ENCODE results near the gene CLEC4E.

- TF ChIP-seq, protein P1, sequence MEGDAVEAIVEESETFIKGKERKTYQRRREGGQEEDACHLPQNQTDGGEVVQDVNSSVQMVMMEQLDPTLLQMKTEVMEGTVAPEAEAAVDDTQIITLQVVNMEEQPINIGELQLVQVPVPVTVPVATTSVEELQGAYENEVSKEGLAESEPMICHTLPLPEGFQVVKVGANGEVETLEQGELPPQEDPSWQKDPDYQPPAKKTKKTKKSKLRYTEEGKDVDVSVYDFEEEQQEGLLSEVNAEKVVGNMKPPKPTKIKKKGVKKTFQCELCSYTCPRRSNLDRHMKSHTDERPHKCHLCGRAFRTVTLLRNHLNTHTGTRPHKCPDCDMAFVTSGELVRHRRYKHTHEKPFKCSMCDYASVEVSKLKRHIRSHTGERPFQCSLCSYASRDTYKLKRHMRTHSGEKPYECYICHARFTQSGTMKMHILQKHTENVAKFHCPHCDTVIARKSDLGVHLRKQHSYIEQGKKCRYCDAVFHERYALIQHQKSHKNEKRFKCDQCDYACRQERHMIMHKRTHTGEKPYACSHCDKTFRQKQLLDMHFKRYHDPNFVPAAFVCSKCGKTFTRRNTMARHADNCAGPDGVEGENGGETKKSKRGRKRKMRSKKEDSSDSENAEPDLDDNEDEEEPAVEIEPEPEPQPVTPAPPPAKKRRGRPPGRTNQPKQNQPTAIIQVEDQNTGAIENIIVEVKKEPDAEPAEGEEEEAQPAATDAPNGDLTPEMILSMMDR (IDR thresholded peaks at IDR 0.05), result no peak
- TF ChIP-seq POLR2A (IDR thresholded peaks at IDR 0.05) (no peak), POLR2AphosphoS5 (IDR thresholded peaks at IDR 0.05) (no peak)
Measured at GRCh38 chr12:8589679-8590078, 49.0 kb upstream of the CLEC4E start.

All from stomach (tissue), 4 donors.